ENCODE data around the gene PHOSPHO1. TPM values are rescaled to one million over a fixed set of nuclear protein-coding genes. Genes with fewer than 3 reads are reported as not detected.
A peak's percentile ranks its signal among the peaks of the same experiment; 100 is the strongest.
"Not testable (repeated sequence)": the region's sequence is repeated elsewhere in the genome, so short reads cannot be mapped to it uniquely, and the experiment has no call there.

PHOSPHO1 gene, protein sequence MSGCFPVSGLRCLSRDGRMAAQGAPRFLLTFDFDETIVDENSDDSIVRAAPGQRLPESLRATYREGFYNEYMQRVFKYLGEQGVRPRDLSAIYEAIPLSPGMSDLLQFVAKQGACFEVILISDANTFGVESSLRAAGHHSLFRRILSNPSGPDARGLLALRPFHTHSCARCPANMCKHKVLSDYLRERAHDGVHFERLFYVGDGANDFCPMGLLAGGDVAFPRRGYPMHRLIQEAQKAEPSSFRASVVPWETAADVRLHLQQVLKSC
- total RNA-seq, result not detected
- long read RNA-seq, partial matches to known transcripts, result 0 of 1 reads
- long read RNA-seq, other reads (novel, unspliced or antisense), result 1 of 1 reads

DNA sequence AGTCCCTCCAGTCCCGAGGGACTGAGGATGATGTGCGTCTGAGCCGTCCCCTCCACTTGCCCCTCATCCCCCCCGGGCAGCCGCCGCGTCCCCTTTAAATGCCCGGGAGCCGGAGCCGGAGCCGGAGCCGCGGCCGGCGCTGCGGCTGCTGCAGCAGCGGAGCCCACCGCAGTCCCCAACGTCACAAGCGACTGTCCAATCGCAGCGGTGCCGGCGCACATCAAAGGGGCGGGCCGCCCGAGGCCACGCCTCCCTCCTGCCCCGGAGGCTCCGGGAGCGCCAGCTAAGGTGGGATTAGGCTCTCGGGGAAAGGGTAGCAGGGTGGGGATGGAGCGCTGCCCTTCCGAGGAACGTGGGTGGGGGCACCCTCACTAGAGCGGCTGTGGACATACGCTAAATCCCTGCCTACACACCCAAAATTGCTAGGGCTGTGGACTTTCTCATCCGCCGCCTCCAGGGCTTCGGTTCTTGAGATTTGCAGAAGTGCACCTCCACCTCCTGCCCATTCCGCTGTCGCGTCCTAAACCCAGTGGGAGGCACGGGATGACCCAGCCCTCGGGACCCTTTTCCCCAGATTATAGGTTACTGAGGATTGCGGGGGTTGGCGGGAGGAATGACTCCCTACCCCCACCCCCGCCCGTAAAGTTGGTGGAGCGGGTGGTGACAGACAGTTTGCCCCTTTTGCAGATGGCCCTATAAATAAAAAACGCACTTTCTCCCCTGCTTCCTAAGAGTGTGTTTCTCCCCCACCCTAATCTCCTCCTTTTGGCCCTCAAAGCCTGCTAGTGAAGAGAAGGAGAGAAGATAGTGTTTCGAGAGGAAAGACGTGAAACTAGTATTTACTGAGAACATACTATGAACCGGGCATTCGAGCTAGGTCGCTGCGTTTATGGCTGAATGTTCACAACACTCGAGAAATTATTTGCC lies at the start of gene PHOSPHO1:
TSS of gene PHOSPHO1 (minus strand) at position 152 of the 927 bp plus-strand sequence. CDS start 4,096 bp downstream, outside the sequence.
- ATAC-seq (peak; percentile 82), DNase-seq (peak; percentile 78 to 89)
- intact Hi-C loops (cut with DNase I, micrococcal nuclease), result no loop called here

DNA sequence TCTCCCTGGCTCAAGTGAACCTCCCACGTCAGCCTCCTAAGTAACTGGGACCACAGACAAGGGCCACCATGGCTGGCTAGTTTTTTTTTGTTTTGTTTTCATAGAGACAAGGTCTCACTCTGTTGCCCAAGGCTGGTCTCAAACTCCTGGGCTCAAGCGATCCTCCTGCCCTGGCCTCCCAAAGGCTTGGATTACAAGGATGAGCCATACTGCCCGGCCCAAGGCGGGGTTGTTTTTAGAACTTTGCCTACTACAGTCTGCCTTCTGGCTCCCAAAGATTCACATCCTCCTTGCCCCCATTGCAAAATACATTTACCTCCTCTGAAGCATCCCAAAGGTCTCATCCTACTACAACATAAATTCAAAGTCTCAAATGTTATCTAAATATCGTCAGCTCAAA lies 49.5 kb upstream of the PHOSPHO1 start:
- intact Hi-C loops (cut with DNase I, micrococcal nuclease), result no loop called here
- ATAC-seq, result no peak
- no peak for DNase-seq

DNA sequence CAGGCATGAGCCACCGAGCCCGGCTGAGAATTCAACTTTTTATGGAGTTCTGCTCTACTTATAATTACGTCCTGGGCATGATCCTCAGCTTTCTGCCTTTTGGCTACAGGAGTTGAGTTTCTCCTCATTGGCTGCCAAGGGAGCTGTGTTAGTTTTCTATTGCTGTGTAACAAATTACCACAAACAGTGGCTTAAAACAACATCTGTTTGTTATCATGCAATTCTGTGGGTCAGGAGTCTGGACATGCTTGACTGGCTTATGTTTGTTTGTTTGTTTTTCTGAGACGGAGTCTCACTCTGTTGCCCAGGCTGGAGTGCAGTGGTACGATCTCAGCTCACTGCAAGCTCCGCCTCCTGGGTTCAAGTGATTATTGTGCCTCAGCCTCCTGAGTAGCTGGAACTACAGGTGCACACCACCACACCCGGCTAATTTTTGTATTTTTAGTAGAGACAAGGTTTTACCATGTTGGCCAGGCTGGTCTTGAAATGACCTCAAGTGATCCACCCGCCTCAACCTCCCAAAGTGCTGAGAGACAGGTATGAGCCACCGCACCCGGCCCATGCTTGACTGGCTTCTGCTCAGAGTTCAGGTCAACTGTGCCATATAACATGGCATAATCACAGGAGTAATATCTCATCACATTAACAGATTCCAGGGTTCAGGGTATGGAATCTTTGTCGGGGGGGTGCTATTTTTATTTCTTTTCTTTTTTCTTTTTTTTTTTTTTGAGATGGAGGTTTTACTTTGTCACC lies 48.9 kb upstream of the PHOSPHO1 start:
- DNase-seq; intact Hi-C loops (cut with DNase I, micrococcal nuclease); ATAC-seq: not testable (repeated sequence)

DNA sequence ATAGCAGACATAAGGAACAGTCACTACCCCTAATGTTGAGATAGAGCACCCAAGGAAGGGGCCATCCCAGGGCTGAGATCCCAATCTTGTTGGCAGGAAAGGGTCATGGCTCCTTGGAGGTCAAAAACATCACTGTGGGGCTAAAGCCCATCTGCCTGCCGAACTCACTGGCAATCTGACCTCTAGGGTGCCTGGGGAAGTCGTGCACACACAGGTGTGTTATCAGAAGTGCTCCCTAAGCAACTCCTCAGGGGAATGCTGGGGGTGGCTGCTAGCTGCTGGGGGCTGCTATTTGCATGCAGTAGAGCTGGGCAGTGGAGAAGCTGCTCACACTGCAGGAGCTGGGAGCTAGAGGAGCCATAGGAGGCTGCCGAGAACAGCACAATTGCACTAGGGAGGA lies 47.5 kb upstream of the PHOSPHO1 start:
- DNase-seq (no peak), ATAC-seq (no peak)
- intact Hi-C loops (cut with DNase I, micrococcal nuclease), result no loop called here

DNA sequence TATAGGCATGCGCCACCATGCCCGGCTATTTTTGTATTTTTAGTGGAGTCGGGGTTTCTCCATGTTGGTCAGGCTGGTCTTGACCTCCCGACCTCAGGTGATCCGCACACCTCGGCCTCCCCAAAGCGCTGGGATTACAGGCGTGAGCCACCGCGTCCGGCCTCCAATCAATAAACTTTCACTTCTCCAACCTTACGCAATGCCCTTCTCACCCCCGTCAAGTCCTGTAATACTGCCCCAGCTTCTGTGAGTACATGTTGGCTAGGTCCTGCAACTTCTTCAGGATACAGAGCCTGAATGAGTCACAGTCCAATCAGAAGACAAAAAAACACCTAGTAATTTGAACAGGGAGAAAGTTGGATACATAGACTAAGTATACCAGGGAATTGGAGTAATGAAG lies 47.1 kb upstream of the PHOSPHO1 start:
- ATAC-seq (no peak), DNase-seq (no peak)
- intact Hi-C loops (cut with DNase I, micrococcal nuclease), result no loop called here

DNA sequence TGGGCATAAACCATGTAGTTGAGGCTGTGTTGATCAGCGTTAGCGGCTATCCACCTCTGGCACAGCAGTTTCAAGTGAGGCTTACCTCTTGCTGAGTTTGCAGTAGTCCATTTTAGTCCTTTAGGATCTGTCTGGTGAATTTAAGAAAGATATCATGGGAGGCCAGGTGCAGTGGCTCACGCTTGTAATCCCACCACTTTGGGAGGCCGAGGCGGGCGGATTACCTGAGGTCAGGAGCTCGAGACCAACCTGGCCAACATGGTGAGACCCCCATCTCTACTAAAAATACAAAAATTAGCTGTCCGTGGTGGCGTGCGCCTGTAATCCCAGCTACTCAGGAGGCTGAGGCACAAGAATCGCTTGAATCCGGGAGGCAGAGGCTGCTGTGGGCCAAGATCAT lies 45.4 kb upstream of the PHOSPHO1 start:
- ATAC-seq; DNase-seq; intact Hi-C loops (cut with DNase I, micrococcal nuclease): not testable (repeated sequence)

DNA sequence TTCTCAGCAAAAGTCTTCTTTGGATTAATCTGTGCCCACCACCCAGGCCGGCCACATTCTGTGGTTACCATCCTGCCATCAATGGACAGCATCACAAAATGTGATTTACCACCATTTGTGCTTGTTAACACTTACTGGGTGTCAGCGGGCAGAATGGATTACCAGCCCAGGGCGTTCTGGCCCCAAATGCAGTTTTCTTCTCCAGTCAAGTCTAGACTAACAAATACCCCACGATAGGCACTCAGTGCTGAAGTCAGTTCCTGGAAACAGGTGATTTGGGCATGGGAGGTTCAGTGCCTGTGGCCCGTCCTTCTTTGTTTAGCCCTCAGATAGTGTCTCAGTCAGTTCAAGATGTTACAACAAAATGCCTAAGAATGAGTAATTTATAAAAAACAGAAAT lies 38.8 kb upstream of the PHOSPHO1 start:
- ATAC-seq (no peak), DNase-seq (no peak)
- intact Hi-C loops (cut with DNase I, micrococcal nuclease), result no loop called here

DNA sequence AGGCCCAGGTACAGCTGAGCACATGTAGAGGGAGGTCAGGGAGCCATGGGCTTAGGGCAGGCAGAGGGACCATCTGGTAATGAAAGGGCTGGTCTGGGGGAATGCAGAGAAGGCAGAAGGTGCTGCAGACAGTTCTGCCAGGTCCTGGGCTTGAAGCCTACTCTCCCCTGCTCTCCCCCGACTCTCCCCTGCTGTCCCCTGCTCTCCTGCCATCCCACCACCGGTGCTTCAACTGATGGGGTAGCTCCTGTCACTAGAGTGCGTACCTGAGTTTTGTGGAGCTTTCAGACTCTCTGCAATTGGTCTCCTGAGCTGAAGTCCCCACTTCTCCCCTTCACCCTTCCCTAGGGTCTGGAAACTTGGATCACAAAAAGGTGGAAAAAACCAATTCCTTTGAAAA lies 37.3 kb upstream of the PHOSPHO1 start:
- ATAC-seq, result no peak
- intact Hi-C loops (cut with DNase I, micrococcal nuclease), result no loop called here
- no peak for DNase-seq

DNA sequence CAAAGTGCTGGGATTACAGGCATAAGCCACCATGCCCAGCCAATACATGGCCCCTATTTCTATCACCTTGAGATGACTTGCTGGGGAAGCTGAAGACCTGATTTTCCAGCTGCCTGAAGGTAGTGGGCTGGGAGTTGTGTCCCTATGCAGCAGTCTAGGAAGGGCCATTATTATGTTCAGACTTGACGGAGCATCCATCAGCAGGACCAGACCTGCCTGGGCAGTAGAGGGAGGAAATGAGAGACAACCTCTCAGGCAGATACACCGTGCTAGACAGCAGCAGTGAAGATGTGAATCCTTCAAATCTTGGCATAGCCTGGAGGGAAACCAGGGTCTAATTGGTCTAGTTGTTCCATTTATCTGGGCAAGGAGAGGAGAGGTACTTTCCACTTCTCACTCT lies 35.6 kb upstream of the PHOSPHO1 start:
- no peak for ATAC-seq
- DNase-seq, result no peak
- intact Hi-C loops (cut with DNase I, micrococcal nuclease), result no loop called here

DNA sequence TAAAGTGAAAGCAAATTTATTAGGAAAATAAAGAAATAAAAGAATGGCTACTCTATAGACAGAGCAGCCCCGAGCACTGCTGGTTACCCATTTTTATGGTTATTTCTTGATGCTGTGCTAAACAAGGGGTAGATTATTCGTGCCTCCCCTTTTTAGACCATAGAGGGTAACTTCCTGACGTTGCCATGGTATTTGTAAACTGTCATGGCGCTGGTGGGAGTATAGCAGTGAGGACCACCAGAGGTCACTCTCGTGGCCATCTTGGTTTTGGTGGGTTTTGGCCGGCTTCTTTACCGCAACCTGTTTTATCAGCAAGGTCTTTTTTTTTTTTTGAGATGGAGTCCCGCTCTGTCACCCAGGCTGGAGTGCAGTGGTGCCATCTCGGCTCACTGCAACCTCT lies 31.0 kb upstream of the PHOSPHO1 start:
- ATAC-seq; intact Hi-C loops (cut with DNase I, micrococcal nuclease); DNase-seq: not testable (repeated sequence)

DNA sequence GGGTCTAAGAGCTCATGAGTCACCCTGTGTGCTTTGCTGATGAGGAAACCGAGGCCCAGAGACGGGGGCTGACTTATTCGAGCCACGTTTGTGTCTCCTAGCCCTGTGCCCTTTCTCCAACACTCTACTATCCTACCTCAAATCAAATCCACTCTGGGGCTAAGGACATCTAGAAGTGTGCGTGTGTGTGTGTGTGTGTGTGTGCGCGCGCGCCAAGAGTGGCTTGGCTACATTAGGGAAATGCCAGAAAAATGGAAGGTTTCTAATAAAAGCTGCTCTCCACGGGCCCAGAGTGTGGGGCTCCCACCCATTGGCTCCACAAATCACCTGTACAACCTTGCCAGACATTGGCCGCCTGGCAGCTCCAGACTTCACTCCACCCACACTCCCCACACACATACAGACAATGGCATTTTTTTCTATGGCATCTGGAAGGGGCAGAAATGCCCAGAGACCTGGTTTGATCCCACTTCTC lies 30.3 kb upstream of the PHOSPHO1 start:
- intact Hi-C loops (cut with DNase I, micrococcal nuclease), result no loop called here
- ATAC-seq (peak; percentile 25), DNase-seq (peak in 1 of 2 donors; percentile 24)

DNA sequence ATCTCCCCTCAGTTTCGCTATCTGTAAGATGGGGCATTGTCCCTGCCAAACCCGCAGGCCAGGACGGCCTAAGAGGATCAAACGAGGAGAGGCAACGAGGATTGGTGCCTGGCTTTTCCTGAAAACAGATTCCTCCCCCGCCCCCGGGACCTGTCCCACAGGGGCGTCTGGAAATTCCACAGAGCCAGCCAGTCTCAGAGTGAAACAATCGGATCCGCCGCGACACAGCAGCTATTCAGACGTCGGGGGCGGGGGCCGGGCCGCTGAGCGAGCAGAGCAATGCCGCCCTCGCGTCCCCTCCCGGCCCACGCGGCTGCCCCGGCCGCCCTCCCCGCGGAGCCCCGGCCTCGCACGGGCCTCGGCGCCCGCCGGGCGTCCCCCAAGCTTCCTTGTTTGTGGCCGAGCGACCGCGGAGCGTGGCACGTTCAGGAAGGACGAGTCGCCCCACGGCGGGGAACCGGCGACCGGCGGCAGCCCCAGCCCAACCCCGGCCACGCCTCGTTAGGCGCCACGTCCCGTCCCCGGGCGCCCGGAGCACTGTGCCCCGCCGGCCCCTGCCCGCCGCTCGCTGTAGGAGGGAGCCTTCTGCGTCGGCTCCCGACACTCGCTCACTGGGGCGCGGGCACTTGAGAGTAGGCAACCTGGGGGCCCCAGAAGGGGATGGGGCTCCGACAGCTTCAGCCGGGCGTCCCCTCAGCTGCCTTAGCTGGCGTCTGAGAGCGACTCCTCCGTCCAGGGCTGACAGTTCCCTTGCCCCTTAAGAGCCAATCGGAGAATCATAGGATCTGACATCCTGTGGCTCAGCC lies 29.6 kb upstream of the PHOSPHO1 start:
- DNase-seq (peak; percentile 41 to 59), ATAC-seq (peak; percentile 93)
- intact Hi-C loops (cut with DNase I, micrococcal nuclease), result no loop called here

DNA sequence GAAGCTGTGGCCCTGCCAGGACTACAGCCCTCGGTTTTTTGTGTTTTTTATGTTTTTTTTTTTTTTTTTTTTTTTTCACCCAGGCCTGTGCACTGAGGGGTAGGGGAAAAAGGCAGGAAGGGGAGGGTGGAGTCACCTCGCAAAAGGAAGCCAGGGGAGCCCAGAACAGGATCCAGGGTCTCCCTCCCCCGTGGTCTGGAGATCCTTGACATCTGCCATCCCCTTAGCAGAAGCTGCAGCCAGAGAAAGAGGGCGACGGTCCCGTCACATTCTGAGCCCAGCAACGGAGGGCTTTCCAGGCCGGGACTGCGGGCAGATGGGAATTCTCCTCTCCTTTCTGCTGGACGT lies 29.1 kb upstream of the PHOSPHO1 start:
- ATAC-seq (no peak), DNase-seq (no peak)
- intact Hi-C loops (cut with DNase I, micrococcal nuclease), result no loop called here

DNA sequence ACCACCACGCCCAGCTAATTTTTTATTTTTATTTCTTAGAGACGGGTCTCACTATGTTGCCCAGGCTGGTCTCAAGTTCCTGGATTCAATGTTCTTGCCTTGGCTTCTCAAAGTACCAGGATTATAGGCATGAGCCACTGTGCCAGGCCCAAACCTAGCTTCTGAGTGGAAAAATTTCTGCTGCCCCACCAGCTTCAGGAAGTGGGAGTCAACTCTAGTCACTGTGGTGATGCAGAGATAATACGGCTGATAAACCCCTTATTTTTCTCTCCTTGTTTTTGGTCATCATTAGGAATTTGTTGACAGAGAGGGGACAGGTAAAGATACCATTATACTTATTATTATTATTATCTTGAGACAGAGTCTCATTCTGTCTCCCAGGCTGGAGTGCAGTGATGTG lies 27.8 kb upstream of the PHOSPHO1 start:
- DNase-seq (no peak), ATAC-seq (no peak)
- intact Hi-C loops (cut with DNase I, micrococcal nuclease), result no loop called here

DNA sequence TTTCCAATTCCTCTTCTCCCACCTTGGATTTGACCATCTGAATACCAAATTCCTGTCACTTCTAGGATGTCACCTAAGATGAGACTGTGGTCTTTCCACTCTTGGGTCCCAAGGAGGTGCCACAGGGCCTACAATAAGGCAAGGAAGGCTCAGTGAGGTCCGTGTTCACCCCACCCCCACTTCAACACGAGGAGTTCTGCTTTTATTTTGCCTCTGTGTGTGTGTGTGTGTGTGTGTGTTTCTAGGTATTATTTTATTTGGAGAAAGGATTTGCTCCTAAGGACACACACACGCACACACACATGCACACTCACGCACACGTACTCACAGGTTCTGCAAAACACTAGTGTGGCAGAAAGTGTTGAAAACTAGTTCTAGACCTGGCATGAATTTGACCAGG lies 24.5 kb upstream of the PHOSPHO1 start:
- no peak for DNase-seq
- intact Hi-C loops (cut with DNase I, micrococcal nuclease), result no loop called here
- ATAC-seq, result no peak

DNA sequence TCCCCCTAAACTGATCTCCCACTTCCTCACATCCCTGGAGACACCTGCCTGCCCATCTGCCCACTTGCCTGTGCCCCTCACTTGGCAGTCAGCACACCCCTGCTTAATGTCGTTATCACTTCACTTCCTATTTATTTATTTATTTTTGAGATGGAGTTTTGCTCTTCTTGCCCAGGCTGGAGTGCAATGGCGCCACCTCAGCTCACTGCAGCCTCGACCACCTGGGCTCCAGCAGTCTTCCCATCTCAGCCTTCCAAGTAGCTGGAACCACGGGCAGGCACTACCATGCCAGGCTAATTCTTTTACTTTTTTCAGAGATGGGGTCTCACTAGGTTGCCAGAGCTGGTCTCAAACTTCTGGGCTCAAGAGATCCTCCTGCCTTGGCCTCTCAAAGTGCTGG lies 23.5 kb upstream of the PHOSPHO1 start:
- no peak for DNase-seq
- ATAC-seq, result no peak
- intact Hi-C loops (cut with DNase I, micrococcal nuclease), result no loop called here

DNA sequence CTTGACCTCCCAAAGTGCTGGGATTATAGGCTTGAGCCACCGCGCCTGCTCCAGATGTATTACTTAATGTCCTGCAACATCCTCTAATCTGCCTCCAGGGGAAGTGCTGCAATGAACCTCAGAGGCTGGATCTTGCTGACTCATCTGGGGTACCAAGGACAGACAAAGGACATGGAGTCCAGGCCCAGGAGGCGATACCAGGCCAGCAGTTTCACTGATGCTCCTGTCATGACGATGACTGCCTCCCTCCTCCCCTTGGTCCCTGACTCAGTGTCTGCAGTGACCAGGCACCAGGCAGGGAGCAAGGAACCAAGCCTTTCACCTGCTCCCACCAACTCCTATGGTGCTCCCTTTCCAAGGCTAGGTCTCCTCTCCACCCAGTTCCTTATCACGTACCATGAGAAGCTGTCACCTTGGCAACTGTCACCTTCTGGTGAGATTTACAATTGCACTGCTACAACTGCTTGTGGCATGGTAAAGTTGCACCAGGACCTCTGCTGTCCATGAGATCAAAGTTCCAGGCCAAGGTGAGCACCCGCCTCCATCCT lies 21.6 kb upstream of the PHOSPHO1 start:
- intact Hi-C loops (cut with DNase I, micrococcal nuclease), result no loop called here
- ATAC-seq, result peak; percentile 84
- DNase-seq, result no peak

DNA sequence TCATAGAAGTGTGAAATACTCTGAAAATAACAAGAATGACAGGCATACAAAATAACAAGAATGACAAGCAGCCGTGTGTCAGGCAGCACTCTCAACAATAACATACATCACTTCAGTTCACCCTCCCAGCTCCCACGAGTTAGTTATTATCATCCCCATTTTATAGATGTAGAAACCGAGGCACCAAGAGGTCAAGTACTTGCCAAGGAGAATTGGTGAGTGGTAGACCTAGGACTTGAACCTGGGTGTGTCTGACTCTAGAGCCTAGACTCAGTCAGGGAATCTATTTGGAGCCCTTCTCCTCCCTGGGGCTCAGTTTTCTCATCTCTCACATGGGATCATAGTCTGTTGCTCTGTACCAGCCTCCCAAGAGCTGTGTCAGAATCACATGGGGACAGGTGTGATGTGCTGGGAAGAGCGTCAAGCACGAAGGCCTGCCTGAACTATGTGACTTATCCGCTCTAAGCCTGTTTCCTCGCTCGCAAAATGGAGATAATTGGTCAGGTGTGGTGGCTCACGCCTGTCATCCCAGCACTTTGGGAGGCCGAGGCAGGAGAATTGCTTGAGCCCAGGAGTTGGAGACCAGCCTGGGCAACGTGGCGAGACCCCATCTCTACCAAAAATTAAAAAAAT lies 19.4 kb upstream of the PHOSPHO1 start:
- intact Hi-C loops (cut with DNase I, micrococcal nuclease), result no loop called here
- ATAC-seq, result no peak

More for the DNA sequence above, 19.4 kb upstream of the PHOSPHO1 start:
- DNase-seq, result no peak

All from left colon (tissue), 2 donors.